GM19395 (cell line): ENCODE results near the gene CES5A.
"Not testable (repeated sequence)": the region's sequence is repeated elsewhere in the genome, so short reads cannot be mapped to it uniquely, and the experiment has no call there.

Experiments used
- ATAC-seq: cut with Tn5 transposase; IDR thresholded peaks from one replicate; pipeline ENCODE4 v1.9.1; 2021; ENCODE audit warnings: mild to moderate bottlenecking, moderate library complexity; ENCODE audit not compliant: unreplicated experiment

CES5A gene

GRCh38 chr16:55875273-55875672 is at the start of gene CES5A:
CES5A (minus strand) TSS chr16:55875373; CDS start chr16:55875221, 152 bp downstream.
- ATAC-seq, result no peak

GRCh38 chr16:55922662-55923061 is 47.5 kb upstream of the CES5A start:
- ATAC-seq, result no peak

- ATAC-seq, result no peak
Observed at GRCh38 chr16:55917373-55918160, 42.4 kb upstream of the CES5A start.

GRCh38 chr16:55915096-55915827 is 40.1 kb upstream of the CES5A start:
- no peak for ATAC-seq

- ATAC-seq, result no peak
Observed at GRCh38 chr16:55914383-55914782, 39.2 kb upstream of the CES5A start.

DNA sequence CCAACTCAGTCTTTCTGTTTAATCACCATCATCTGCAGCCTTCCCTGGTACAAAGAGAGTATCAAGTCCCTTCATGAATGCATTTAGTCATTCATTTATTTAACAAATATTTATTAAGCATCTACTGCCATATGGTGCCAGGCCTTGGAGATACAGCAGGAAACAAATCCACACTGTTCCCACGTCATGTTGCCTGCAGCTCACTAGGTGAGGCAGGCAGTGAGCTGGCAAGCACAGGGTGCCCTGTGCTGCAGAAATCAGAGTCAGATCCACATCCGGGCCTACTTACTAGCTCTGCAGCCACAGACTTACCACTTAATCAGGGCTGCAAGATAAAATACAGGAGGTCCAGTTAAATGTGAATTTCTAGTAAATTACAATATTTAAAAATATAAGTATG is 38.5 kb upstream of the CES5A start:
- no peak for ATAC-seq

GRCh38 chr16:55913121-55913520 is 37.9 kb upstream of the CES5A start:
- ATAC-seq, result not testable (repeated sequence)

GRCh38 chr16:55912022-55912421 is 36.8 kb upstream of the CES5A start:
- no peak for ATAC-seq

DNA sequence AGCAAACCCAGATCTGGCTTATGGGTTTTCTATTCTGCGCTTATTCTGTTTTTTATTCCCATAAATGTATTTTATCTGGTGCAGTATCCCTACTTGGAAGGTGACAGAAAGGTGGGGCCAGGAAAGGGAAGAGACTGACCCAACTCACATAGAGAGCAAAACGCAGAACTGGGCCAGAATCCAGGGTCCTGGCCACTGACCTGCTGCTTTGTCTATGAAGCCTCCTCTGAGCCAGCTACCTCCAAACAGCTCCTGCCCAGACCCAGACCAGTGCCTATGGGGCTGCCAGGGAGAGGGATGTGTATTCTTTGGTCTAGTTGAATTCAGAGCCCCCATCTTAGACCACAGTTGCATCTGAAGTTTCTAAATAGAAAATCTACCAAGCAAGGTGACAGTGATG is 36.4 kb upstream of the CES5A start:
- ATAC-seq, result no peak

DNA sequence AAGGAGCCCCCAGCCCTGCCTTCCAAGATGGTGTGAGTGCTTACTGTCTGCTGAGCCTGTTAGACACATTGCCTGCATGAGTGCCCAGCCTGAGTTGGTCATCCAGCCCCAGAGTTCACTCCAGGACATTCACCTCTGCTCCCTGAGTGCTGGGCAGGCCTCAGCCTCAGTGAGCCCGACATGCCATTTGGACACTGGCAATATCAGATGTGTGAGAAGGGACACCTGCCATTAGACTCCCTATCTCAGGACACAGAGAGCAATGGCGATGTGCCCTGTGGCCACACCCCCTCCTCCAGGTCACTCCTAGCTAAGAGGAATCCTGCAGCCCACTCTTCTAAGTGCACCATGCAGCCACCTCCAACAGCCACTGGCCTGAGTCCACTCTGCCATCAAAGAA is 34.7 kb upstream of the CES5A start:
- no peak for ATAC-seq

DNA sequence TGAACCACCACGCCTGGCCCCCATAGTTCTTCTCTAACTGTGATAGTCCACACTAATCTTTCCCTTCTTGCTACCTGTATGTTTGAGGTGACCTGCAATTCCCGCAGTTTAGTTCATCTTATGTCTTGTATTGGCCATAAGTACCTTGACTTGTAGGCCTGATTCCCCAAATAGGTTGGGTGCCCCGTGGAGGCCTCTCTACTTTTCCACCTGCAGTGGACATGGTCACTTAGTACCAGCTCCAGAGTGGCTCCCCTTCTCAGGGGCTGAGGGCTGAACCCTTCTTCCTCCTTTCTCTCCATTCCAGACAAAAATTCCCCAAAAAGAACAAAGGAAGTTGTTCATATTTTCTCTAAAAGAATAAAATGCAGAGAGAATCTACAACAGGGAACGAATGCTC is 33.5 kb upstream of the CES5A start:
- no peak for ATAC-seq

GRCh38 chr16:55907661-55908060 is 32.5 kb upstream of the CES5A start:
- no peak for ATAC-seq

DNA sequence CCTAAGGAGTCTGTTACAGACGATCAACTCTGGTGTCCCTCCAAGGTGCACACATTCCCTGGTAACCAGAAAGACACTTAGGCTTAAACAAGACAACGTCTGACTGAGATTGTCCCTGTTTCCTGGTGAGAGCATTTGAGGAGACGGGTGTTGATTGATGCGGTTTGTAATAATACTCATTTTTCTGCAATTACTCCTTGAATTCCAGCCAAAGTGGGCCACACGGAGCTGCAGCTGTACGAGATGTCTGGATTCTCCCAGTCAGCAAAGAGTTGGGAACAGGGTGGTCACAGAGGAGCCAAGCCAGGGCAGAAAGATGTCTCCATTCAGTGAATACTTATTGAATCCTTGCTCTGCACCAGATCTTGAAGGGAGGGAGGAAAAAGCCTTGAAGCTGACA is 30.9 kb upstream of the CES5A start:
- no peak for ATAC-seq

GRCh38 chr16:55905651-55906050 is 30.5 kb upstream of the CES5A start:
- ATAC-seq, result no peak

- ATAC-seq, result no peak
Observed at GRCh38 chr16:55901566-55902217, 26.5 kb upstream of the CES5A start.

- ATAC-seq, result no peak
Observed at GRCh38 chr16:55900616-55901393, 25.6 kb upstream of the CES5A start.

GRCh38 chr16:55899857-55900256 is 24.7 kb upstream of the CES5A start:
- ATAC-seq, result no peak

GRCh38 chr16:55898592-55898991 is 23.4 kb upstream of the CES5A start:
- ATAC-seq, result no peak

- ATAC-seq, result no peak
Observed at GRCh38 chr16:55892821-55893220, 17.6 kb upstream of the CES5A start.

GRCh38 chr16:55889518-55889917 is 14.3 kb upstream of the CES5A start:
- ATAC-seq, result no peak

DNA sequence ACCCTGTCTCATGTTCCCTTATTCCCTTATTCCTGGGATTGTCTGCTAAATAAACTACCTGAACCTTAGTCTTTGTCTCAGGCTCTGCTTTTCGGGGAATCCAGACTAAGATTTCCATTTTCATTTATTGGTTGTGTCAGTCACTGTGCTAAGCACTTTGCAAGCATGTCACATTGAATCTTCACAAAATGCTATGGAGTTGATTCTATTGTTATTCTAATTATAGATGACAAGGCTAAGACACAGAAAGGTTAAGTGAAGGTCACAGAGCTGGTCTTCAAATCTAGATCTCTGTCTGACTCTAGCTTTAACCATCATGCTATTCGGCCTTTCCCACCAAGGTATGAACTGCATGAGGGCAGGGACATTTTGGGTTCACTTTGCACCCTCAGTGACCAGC is 13.4 kb upstream of the CES5A start:
- ATAC-seq, result no peak
